Activated naive CD8-positive, alpha-beta T cell treated with anti-CD3 and anti-CD28 coated beads, Interleukin-2, amount 50 U/mL, for 24 hours (primary cell): ENCODE results near the gene KRT7.
"Not testable (repeated sequence)": the region's sequence is repeated elsewhere in the genome, so short reads cannot be mapped to it uniquely, and the experiment has no call there.

Source experiments
- ATAC-seq: fragments of 150-1000 bp; cut with Tn5 transposase; one replicate; pipeline ENCODE4 v1.10.0; 2021
- DNase-seq: peaks from one replicate; pipeline ENCODE4 v3.0.0; 2021
- H3K27ac Mint-ChIP-seq: one replicate; pipeline ENCODE4 v1.8.0; 2021; ENCODE audit warnings: mild to moderate bottlenecking, mixed read lengths
- H3K27me3 Mint-ChIP-seq: one replicate; pipeline ENCODE4 v1.8.0; 2021; ENCODE audit warnings: mixed read lengths
- H3K36me3 Mint-ChIP-seq: one replicate; pipeline ENCODE4 v1.8.0; 2021; ENCODE audit warnings: low read depth, mixed read lengths
- H3K4me1 Mint-ChIP-seq: one replicate; pipeline ENCODE4 v1.8.0; 2021; ENCODE audit warnings: mixed read lengths
- H3K4me3 Mint-ChIP-seq: one replicate; pipeline ENCODE4 v1.8.0; 2021; ENCODE audit warnings: mild to moderate bottlenecking, moderate library complexity, mixed read lengths
- H3K9me3 Mint-ChIP-seq: one replicate; pipeline ENCODE4 v1.8.0; 2021; ENCODE audit warnings: mixed read lengths

KRT7 gene

GRCh38 chr12:52257922-52258321, 24.9 kb downstream of the KRT7 start:
- not testable (repeated sequence) for DNase-seq, H3K4me3 Mint-ChIP-seq, H3K27ac Mint-ChIP-seq, H3K4me1 Mint-ChIP-seq, H3K9me3 Mint-ChIP-seq, H3K36me3 Mint-ChIP-seq, ATAC-seq
- peaks cover 60% of the 10 kb centered on the region for H3K27me3 Mint-ChIP-seq

DNA sequence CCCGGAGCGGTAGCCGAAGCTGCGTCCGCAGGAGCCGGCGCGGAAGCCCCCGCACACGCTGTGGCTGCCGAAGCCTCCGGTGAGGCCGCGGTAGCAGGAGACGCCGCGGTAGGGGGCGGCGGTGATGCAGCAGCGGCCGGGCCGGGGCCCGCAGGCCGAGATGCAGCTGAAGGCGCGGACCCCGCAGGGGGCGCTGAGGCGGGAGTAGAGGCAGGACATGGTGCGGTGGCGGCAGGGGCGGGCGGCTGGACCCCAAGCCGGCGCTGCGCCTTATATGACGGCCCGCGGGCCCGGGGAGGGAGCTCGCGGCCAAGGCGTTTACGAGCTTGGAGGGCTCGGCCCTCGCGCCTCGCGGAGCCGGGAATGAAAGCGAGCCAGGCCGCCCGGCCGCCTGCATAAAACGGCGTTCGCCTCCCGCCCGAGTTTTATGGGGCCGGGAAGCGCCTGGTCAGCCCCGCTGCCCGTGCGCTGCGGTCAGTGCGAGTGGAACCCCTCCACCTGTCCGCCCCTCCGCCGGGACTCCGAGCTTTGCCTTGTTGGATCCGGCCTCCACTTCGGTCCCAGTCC, 25.4 kb downstream of the KRT7 start:
- Mint-ChIP-seq H3K36me3 (no peaks in the 10 kb centered on the region), H3K27ac (no peak overlapping the region), H3K4me3 (no peak overlapping the region), H3K27me3 (peaks cover 60% of the 10 kb centered on the region), H3K9me3 (no peaks in the 10 kb centered on the region), H3K4me1 (peaks cover 8% of the 10 kb centered on the region)
- DNase-seq (no peak), ATAC-seq (no peak)

DNA sequence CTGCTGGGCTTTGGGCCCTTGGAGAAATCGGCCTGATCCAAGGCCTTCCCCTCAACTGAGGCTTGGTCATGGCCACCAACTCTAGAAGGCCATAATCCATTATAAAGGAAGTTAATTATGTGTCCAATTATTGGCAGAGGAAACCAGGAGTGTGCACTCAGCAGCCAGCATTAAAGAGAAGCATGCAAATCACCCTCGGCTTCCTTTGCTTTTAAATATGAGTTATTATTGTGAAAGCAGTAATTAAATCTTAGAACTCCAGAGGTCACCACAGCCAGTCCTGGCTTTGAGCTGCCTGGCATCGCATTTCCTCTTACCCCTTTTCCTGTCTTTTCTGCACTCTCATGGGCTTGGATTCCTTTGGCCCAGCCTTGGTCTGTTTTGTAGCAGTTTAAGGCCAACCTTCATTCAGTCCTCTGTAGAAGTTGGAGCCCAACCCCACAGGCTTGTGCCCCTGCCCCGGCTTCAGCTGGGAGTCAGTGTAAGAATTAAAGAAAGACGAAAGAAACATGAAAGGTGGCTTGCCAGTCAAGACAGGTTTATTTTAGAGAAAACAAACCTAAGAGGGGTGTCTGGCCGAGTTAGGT, 26.7 kb downstream of the KRT7 start:
- no peak overlapping the region for H3K4me3 Mint-ChIP-seq
- H3K27me3 Mint-ChIP-seq = peaks cover 58% of the 10 kb centered on the region
- DNase-seq = no peak
- H3K4me1 Mint-ChIP-seq = peaks cover 8% of the 10 kb centered on the region
- no peak for ATAC-seq
- H3K27ac Mint-ChIP-seq = no peak overlapping the region
- H3K36me3 Mint-ChIP-seq = no peaks in the 10 kb centered on the region
- no peaks in the 10 kb centered on the region for H3K9me3 Mint-ChIP-seq

- Mint-ChIP-seq H3K27me3 (peaks cover 50% of the 10 kb centered on the region), H3K36me3 (no peaks in the 10 kb centered on the region), H3K4me3 (no peak overlapping the region), H3K9me3 (no peaks in the 10 kb centered on the region), H3K4me1 (peaks cover 8% of the 10 kb centered on the region), H3K27ac (no peak overlapping the region)
- DNase-seq (no peak), ATAC-seq (no peak)
Measured at GRCh38 chr12:52260361-52261207, 27.5 kb downstream of the KRT7 start.

DNA sequence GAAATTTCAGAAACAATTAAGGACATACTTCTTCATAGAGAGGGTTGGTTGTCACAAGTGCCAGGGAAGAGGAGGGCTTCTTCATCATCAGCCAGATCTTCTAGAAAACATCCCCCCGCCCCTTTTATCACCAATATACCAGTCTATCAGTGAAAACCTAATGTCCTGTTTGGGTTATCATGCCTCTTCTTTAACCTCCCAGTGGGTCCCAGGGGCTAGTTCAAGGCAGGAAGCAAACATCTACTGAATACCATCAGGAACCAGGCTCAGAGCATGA, 28.1 kb downstream of the KRT7 start:
- Mint-ChIP-seq H3K27me3 (peaks cover 44% of the 10 kb centered on the region), H3K9me3 (no peaks in the 10 kb centered on the region), H3K4me3 (no peak overlapping the region), H3K4me1 (peaks cover 8% of the 10 kb centered on the region), H3K36me3 (no peaks in the 10 kb centered on the region), H3K27ac (no peak overlapping the region)
- no peak for DNase-seq
- no peak for ATAC-seq

- H3K36me3 Mint-ChIP-seq = no peaks in the 10 kb centered on the region
- H3K27me3 Mint-ChIP-seq = peaks cover 33% of the 10 kb centered on the region
- no peak for ATAC-seq
- no peak overlapping the region for H3K27ac Mint-ChIP-seq
- no peak for DNase-seq
- H3K4me1 Mint-ChIP-seq = peaks cover 8% of the 10 kb centered on the region
- no peak overlapping the region for H3K4me3 Mint-ChIP-seq
- H3K9me3 Mint-ChIP-seq = no peaks in the 10 kb centered on the region
Measured at GRCh38 chr12:52262286-52262685, 29.2 kb downstream of the KRT7 start.

DNA sequence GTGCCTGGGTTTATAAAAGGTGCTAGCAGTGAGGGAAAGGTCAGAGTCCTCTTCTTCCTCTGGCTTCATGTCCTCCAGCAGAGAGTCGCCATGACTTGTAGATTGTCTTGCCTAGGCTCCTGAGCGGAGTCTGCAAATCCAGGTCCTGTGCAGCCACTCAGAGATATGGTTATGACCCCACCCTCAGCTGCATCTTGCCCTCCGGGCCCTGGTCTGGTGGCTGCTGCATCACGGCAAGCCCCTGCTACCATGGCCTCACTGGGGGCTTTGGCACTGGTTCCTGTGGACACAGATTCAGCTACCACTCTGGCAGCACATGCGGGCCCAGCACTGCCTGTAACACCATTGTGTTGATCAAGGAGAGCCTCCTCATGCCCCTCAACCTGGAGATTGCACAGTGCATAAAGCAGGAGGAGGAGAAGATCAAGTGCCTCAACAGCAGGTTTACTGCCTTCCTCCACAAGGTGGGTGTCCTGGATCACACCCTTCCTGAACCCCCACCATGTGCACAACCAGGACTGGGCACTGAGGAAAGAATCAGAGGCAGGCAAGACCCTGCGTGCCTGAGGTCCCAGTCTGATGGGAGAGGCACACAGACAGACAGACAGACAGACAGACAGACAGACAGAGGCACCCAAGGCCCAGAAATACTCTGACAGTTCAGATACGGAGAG, 30.9 kb downstream of the KRT7 start:
- Mint-ChIP-seq H3K27me3 (peaks cover 25% of the 10 kb centered on the region), H3K9me3 (no peaks in the 10 kb centered on the region), H3K4me1 (peaks cover 8% of the 10 kb centered on the region), H3K27ac (no peak overlapping the region), H3K36me3 (no peaks in the 10 kb centered on the region), H3K4me3 (no peak overlapping the region)
- no peak for ATAC-seq
- DNase-seq = no peak

DNA sequence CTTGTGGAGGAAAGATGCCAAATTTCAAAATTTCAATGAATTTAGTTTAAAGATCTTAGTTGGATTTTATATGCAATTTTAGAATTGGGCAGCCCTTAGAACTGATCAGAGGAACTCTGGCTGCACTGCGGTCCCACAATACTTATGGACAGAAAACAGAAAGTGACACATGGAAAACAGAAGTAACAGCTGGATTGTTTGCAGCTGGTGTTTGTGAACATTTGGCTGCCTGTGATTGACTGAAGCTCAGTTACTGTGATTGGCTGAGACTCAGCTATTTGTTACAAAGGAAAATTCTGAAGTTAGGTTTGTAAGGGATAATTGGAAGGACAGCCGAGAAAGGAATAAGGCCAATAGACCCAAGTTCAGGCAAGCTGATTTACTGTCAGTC, 31.4 kb downstream of the KRT7 start:
- Mint-ChIP-seq H3K4me1 (peaks cover 8% of the 10 kb centered on the region), H3K36me3 (no peaks in the 10 kb centered on the region), H3K4me3 (no peak overlapping the region), H3K27me3 (peaks cover 21% of the 10 kb centered on the region), H3K9me3 (no peaks in the 10 kb centered on the region), H3K27ac (no peak overlapping the region)
- DNase-seq (no peak), ATAC-seq (no peak)

- no peaks in the 10 kb centered on the region for H3K36me3 Mint-ChIP-seq
- H3K4me3 Mint-ChIP-seq = no peak overlapping the region
- DNase-seq (no peak), ATAC-seq (no peak)
- no peaks in the 10 kb centered on the region for H3K4me1 Mint-ChIP-seq
- no peaks in the 10 kb centered on the region for H3K9me3 Mint-ChIP-seq
- no peak overlapping the region for H3K27ac Mint-ChIP-seq
- H3K27me3 Mint-ChIP-seq = peaks cover 16% of the 10 kb centered on the region
Measured at GRCh38 chr12:52266514-52266913, 33.5 kb downstream of the KRT7 start.

- DNase-seq = no peak
- H3K4me3 Mint-ChIP-seq = no peak overlapping the region
- ATAC-seq = no peak
- no peaks in the 10 kb centered on the region for H3K9me3 Mint-ChIP-seq
- H3K36me3 Mint-ChIP-seq = no peaks in the 10 kb centered on the region
- peaks cover 13% of the 10 kb centered on the region for H3K27me3 Mint-ChIP-seq
- H3K4me1 Mint-ChIP-seq = no peaks in the 10 kb centered on the region
- H3K27ac Mint-ChIP-seq = no peak overlapping the region
Measured at GRCh38 chr12:52267266-52267665, 34.2 kb downstream of the KRT7 start.

- Mint-ChIP-seq H3K4me3 (no peak overlapping the region), H3K36me3 (no peaks in the 10 kb centered on the region), H3K27ac (no peak overlapping the region)
Measured at GRCh38 chr12:52267699-52268098, 34.7 kb downstream of the KRT7 start.

DNA sequence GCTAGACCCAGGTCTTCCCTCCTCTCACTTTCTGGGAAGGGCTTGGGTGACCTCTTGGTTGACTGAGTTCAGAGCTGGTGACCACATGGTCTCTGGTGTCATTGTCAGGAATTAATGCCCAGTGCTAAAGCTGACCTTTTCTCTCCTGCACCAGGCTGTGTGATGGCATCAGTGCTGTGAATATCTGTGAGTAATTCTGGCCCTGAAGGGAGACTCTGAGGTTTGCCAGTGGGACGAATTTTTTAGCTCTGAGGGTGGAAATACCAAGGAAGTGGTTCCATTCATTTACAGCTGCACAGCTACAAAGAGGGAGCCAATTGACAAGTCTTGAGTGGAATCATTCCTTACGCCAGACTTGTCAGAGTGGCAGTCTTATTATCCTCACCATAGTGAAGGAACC, 35.2 kb downstream of the KRT7 start:
- H3K27me3 Mint-ChIP-seq = peaks cover 14% of the 10 kb centered on the region
- H3K36me3 Mint-ChIP-seq = no peaks in the 10 kb centered on the region
- H3K27ac Mint-ChIP-seq = no peak overlapping the region
- H3K4me3 Mint-ChIP-seq = no peak overlapping the region
- no peaks in the 10 kb centered on the region for H3K9me3 Mint-ChIP-seq
- DNase-seq (no peak), ATAC-seq (no peak)
- H3K4me1 Mint-ChIP-seq = no peaks in the 10 kb centered on the region

More at GRCh38 chr12:52267699-52268098, 34.7 kb downstream of the KRT7 start:
- Mint-ChIP-seq H3K9me3 (no peaks in the 10 kb centered on the region), H3K27me3 (peaks cover 12% of the 10 kb centered on the region), H3K4me1 (no peaks in the 10 kb centered on the region)
- DNase-seq (no peak), ATAC-seq (no peak)

GRCh38 chr12:52270541-52271070, 37.6 kb downstream of the KRT7 start:
- Mint-ChIP-seq H3K27ac (no peak overlapping the region), H3K27me3 (peaks cover 24% of the 10 kb centered on the region), H3K4me1 (no peaks in the 10 kb centered on the region), H3K9me3 (no peaks in the 10 kb centered on the region), H3K36me3 (no peaks in the 10 kb centered on the region), H3K4me3 (no peak overlapping the region)
- ATAC-seq = no peak
- no peak for DNase-seq

- no peaks in the 10 kb centered on the region for H3K4me1 Mint-ChIP-seq
- H3K4me3 Mint-ChIP-seq = no peak overlapping the region
- DNase-seq = no peak
- no peaks in the 10 kb centered on the region for H3K36me3 Mint-ChIP-seq
- H3K27me3 Mint-ChIP-seq = peaks cover 24% of the 10 kb centered on the region
- H3K27ac Mint-ChIP-seq = no peak overlapping the region
- ATAC-seq = no peak
- H3K9me3 Mint-ChIP-seq = no peaks in the 10 kb centered on the region
Measured at GRCh38 chr12:52271158-52271557, 38.1 kb downstream of the KRT7 start.
